ENCODE measurements around the gene VEPH1. TPM values are rescaled to one million over a fixed set of nuclear protein-coding genes. Genes with fewer than 3 reads are reported as not detected.

Gene VEPH1
- polyA plus RNA-seq, 1 of the 3 experiments (the other 2 are of a cell fraction), result 6.0 TPM

GRCh38 chr3:157375342-157375986 lies 127.8 kb downstream of the VEPH1 start (continued):
- TF ChIP-seq, protein P1, sequence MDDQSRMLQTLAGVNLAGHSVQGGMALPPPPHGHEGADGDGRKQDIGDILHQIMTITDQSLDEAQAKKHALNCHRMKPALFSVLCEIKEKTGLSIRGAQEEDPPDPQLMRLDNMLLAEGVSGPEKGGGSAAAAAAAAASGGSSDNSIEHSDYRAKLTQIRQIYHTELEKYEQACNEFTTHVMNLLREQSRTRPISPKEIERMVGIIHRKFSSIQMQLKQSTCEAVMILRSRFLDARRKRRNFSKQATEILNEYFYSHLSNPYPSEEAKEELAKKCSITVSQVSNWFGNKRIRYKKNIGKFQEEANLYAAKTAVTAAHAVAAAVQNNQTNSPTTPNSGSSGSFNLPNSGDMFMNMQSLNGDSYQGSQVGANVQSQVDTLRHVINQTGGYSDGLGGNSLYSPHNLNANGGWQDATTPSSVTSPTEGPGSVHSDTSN (IDR thresholded peaks at IDR 0.05), result peak; percentile 93
- TF ChIP-seq, protein P2, sequence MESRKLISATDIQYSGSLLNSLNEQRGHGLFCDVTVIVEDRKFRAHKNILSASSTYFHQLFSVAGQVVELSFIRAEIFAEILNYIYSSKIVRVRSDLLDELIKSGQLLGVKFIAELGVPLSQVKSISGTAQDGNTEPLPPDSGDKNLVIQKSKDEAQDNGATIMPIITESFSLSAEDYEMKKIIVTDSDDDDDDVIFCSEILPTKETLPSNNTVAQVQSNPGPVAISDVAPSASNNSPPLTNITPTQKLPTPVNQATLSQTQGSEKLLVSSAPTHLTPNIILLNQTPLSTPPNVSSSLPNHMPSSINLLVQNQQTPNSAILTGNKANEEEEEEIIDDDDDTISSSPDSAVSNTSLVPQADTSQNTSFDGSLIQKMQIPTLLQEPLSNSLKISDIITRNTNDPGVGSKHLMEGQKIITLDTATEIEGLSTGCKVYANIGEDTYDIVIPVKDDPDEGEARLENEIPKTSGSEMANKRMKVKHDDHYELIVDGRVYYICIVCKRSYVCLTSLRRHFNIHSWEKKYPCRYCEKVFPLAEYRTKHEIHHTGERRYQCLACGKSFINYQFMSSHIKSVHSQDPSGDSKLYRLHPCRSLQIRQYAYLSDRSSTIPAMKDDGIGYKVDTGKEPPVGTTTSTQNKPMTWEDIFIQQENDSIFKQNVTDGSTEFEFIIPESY (IDR thresholded peaks at IDR 0.05; ENCODE audit: borderline replicate concordance, low read depth), result 0 out of 2 replicates have a peak, but pooled peaks have one; percentile 34
- TF ChIP-seq FOSL2 (IDR thresholded peaks at IDR 0.05; ENCODE audit: borderline replicate concordance, low read depth), result no peak
- TF ChIP-seq CHD2 (IDR thresholded peaks at IDR 0.05; ENCODE audit: low read length, partially characterized antibody), result no peak
- TF ChIP-seq USF2 (IDR thresholded peaks at IDR 0.05; ENCODE audit: borderline replicate concordance, low read depth, low read length), result no peak
- TF ChIP-seq SMC3 (IDR thresholded peaks at IDR 0.05; ENCODE audit: low read depth, low read length), result no peak
- peak; percentile 77 for TF ChIP-seq TEAD4 (IDR thresholded peaks at IDR 0.05; ENCODE audit: borderline replicate concordance, insufficient read depth)
- no peak for TF ChIP-seq MXI1 (IDR thresholded peaks at IDR 0.05; ENCODE audit: low read depth, low read length)

GRCh38 chr3:157374933-157375332 lies 128.3 kb downstream of the VEPH1 start:
- Histone ChIP-seq H3K4me1 (ENCODE audit: control insufficient read depth in 1 of 2, insufficient read depth in 2 of 2, low read depth in 1 of 2, low read length in 1 of 2) (peaks cover 22 to 23% of the 10 kb centered on the region in 2 experiments), H3K9ac (no peak overlapping the region), H3F3A (replicated peaks; ENCODE audit: insufficient read depth) (peaks cover 10% of the 10 kb centered on the region), H3K27me3 (ENCODE audit: insufficient read depth) (no peaks in the 10 kb centered on the region), H3K9me2 (no peaks in the 10 kb centered on the region), H4K20me1 (ENCODE audit: insufficient read depth) (no peaks in the 10 kb centered on the region), H2AFZ (ENCODE audit: low read depth) (no peak overlapping the region), H3K79me2 (ENCODE audit: insufficient read depth) (no peaks in the 10 kb centered on the region), H3K36me3 (replicated peaks in 1 of 2; ENCODE audit: control insufficient read depth in 1 of 2, insufficient read depth in 2 of 2, low read length in 1 of 2) (no peaks in the 10 kb centered on the region), H3K27ac (ENCODE audit: low read depth in 2 of 2, low read length in 1 of 2) (peak overlapping the region in 1 of 2 experiments; percentile 82; a peak in 1 of 4 replicates), H3K4me3 (ENCODE audit: low read depth in 2 of 2, low read length in 1 of 2) (no peak overlapping the region), H3K9me3 (no peaks in the 10 kb centered on the region), H3K4me2 (no peak overlapping the region)
- POLR2A ChIA-PET, result no interaction called here
- CTCF ChIA-PET, result no interaction called here
- TF ChIP-seq SMC3 (IDR thresholded peaks at IDR 0.05; ENCODE audit: low read depth, low read length), result no peak
- TF ChIP-seq, protein P1 (IDR thresholded peaks at IDR 0.05), result no peak
- TF ChIP-seq TEAD4 (IDR thresholded peaks at IDR 0.05; ENCODE audit: borderline replicate concordance, insufficient read depth), result no peak
- no peak for TF ChIP-seq TAF1 (IDR thresholded peaks at IDR 0.05; ENCODE audit: borderline replicate concordance, low read depth, low read length)
- TF ChIP-seq MXI1 (IDR thresholded peaks at IDR 0.05; ENCODE audit: low read depth, low read length), result no peak
- TF ChIP-seq TCF12 (IDR thresholded peaks at IDR 0.05), result no peak
- no peak for TF ChIP-seq MEF2A (IDR thresholded peaks at IDR 0.05; ENCODE audit: borderline replicate concordance, low read depth)
- TF ChIP-seq IRF3 (IDR thresholded peaks at IDR 0.05; ENCODE audit: low read depth, low read length), result no peak
- TF ChIP-seq FOSL2 (IDR thresholded peaks at IDR 0.05; ENCODE audit: borderline replicate concordance, low read depth), result no peak
- TF ChIP-seq, protein P3, sequence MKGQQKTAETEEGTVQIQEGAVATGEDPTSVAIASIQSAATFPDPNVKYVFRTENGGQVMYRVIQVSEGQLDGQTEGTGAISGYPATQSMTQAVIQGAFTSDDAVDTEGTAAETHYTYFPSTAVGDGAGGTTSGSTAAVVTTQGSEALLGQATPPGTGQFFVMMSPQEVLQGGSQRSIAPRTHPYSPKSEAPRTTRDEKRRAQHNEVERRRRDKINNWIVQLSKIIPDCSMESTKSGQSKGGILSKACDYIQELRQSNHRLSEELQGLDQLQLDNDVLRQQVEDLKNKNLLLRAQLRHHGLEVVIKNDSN (IDR thresholded peaks at IDR 0.05; ENCODE audit: borderline replicate concordance, low read depth), result no peak
- TF ChIP-seq, protein P4, sequence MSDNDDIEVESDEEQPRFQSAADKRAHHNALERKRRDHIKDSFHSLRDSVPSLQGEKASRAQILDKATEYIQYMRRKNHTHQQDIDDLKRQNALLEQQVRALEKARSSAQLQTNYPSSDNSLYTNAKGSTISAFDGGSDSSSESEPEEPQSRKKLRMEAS (IDR thresholded peaks at IDR 0.05; ENCODE audit: low read depth), result no peak
- no peak for DNase-seq
- 100% methylated on average over 3 of the region's 3 CpGs for WGBS (ENCODE audit: low lambda C conversion rate)

All from SK-N-SH (cell line).